ENCODE results near the gene TCP1.

DNA sequence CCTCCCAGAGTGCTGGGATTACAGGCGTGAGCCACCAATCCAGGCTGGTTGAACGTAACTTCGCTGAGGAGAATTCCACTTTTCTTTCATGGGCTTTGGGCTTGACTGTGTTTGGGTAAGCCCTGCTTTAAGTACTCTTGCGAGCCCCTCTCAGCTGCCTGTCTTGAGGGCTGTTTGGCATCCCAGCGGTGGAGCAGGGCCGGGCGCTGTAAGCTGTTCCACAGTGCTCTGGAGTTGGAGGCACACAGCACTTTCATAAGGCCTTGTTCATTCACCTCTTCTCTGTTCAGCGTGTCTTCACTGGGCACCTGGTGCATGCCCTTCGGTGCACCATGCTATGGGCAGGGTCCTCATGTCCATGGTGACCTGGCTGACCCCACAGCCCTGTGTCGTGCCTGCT lies 32.3 kb upstream of the TCP1 start:
- TF ChIP-seq, protein P1, sequence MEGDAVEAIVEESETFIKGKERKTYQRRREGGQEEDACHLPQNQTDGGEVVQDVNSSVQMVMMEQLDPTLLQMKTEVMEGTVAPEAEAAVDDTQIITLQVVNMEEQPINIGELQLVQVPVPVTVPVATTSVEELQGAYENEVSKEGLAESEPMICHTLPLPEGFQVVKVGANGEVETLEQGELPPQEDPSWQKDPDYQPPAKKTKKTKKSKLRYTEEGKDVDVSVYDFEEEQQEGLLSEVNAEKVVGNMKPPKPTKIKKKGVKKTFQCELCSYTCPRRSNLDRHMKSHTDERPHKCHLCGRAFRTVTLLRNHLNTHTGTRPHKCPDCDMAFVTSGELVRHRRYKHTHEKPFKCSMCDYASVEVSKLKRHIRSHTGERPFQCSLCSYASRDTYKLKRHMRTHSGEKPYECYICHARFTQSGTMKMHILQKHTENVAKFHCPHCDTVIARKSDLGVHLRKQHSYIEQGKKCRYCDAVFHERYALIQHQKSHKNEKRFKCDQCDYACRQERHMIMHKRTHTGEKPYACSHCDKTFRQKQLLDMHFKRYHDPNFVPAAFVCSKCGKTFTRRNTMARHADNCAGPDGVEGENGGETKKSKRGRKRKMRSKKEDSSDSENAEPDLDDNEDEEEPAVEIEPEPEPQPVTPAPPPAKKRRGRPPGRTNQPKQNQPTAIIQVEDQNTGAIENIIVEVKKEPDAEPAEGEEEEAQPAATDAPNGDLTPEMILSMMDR (IDR thresholded peaks at IDR 0.05; ENCODE audit: insufficient read depth, low read length, poor library complexity, severe bottlenecking), result no peak
- TF ChIP-seq EZH2phosphoT487 (conservative IDR thresholded peaks at IDR 0.05; ENCODE audit: low read length), result no peak

Measured in SU-DHL-6 (cell line).